GM18870 (cell line): ENCODE data around the gene S100A4.

Experiments used
- ATAC-seq: cut with Tn5 transposase; IDR thresholded peaks from one replicate; pipeline ENCODE4 v1.9.1; 2021; ENCODE audit warnings: moderate library complexity; ENCODE audit not compliant: unreplicated experiment

Gene S100A4

DNA sequence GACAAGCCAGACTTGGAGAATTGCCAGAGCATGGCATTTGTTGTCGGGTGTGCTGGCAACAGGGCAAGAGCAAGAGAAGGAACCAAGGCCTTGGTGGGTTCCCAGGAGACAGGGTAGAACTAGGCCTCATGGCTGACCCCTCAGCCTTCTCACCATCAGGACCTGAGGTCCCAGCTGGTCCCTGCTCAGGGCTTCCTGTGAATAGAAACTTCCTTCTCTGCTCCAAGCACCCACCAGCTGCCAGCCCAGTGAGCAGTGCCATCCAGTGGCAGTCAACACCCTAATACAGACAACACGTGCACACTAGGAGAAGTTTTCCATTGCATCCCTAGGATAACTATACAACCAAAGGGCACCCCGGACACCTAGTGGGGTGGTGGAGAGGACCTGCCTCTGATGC is 32.6 kb downstream of the S100A4 start:
- no peak for ATAC-seq

DNA sequence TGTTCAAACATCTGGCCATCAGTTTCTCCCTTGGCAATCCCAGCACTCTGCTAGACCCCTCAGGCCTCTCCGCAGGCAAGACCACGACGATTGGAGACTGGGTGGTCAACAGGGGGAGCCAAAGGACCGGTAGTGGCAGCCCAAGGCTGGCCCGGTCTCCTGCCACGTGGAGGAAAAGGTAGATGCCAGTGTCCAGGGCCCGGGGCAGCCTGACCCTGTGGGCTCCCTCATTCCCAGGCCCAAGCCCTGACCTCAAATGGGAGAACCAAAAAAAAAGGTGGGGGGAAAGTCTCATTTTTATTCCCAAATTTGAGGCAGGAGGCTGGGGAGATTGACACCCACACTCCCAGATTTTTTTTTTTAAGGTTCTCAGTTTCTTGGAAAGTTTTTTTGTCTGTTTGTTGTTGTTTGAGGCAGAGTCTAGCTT is 34.6 kb downstream of the S100A4 start:
- ATAC-seq = no peak

DNA sequence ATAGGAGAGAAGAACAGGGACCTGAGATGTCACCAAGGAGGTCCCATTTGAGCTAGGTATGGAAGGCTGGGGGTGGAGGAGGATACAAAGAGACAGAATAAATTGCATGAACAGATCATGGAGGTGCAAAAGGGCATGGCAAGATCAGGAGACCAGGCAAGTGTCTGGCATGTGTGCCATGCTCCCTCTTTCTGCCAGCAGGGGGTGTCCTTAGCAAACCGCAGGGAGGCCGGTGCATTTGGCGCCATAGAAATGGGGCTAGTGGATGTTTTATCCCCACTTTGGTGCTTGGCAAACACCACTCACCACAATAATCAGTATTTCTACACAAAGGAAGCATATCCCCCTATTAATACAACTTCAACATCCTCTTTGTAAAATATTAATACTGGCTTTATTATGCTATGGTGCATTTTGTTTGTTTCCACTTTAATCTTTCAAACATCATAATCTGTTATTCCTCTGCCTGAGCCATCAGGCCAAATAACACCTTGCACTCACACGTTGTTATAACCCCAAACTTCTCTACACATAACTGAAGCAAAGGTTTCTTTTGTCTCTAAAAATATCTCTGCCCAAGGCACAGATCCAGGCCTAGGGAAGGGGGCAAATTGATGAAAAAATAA is 35.8 kb downstream of the S100A4 start:
- ATAC-seq = no peak

DNA sequence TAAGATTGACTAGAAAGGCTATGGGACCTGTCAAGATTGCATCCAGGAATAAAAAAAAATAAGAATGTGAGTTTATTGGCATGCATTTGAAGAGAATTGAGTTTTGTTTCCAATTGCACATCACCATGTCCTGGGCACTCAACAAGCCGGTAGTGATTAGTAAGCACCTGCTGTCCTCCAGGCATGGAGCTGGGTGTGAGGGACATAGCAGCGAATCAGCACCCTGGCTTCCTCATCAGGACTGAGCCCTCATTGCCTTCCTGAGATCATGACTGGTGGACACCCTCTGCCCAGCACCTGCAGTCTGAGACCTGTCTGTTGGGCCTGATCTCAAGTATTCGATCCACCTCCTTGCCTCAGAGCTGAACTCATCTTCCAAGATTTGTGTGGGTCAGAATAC is 36.6 kb downstream of the S100A4 start:
- no peak for ATAC-seq

DNA sequence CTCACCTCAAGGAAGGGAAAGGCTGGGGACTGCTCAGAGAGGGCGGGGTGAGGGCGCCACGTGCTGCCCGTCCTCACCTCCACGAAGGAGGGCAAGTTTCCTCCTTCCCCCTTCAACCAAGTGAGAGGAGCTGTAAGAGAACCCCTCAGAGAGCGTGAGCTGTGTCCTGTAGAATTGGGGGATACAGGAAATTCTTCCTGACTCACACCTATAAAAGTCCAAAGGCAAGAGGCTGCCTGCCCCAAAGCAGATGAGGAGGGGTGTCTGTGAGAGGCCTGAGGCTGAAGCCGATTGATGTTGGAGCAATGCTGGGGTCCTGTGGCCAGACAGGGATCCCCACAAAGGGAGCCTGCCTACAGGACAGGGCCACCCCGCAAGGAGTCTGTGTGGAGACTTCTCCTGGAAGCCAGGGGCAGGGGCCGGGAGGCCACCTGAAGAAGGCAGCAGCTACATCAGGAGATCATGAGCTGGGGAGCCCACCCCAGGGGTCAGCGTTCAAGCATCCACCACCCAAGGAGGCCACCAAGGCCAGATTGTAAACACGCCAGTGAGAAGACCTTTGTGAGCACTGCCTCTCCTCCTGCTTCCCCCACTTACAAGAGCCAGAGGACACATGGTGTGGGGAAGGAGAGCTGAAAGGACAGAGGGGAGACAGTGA is 37.6 kb downstream of the S100A4 start:
- no peak for ATAC-seq

DNA sequence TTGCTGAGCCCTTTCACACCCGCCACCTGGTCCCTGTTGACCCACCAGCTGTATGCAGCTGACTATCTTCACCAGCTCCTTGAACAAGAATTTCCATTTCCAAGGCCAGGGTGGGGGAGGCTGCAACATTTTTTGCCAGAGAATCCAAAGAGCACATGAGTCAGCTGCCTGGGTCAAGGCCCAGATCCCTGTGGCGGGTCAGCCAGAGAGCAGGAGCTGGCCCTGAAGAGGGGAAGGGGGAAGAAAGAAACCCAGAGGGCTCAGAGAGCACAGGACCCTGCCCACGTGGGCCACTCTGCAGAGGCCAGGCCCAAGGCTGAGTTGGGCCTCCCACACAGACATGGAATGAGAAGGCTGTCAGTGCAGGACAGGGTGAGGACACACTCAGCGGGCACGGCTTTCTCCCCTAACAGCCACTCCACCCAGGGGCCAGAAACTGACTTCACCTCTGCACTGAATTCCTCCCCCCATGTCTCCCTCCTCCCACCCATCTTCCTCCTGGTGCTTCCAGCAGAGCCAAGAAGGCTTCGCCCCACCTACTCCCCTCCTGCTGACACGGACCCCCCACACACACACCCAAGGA is 38.7 kb downstream of the S100A4 start:
- ATAC-seq = no peak

GRCh38 chr1:153506386-153506785 is 39.2 kb downstream of the S100A4 start:
- ATAC-seq = no peak

- no peak for ATAC-seq
Measured at GRCh38 chr1:153505576-153505975, 40.0 kb downstream of the S100A4 start.

DNA sequence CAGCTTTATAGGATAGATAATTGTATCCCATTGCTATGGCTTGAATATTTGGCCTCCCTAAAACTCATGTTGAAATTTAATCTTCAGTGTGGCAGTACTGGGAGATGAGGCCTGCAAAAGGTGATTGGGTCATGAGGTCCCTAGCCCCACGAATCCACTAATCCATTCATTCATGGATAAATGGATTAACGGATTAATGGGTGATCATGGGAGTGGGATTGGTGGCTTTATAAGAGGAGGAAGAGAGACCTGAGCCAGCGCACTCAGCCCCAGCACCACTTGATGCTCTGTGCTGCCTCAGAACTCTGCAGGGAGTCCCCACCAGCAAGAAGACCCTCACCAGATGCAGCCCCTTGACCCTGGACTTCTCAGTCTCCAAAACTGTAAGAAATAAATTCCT is 41.8 kb downstream of the S100A4 start:
- no peak for ATAC-seq

DNA sequence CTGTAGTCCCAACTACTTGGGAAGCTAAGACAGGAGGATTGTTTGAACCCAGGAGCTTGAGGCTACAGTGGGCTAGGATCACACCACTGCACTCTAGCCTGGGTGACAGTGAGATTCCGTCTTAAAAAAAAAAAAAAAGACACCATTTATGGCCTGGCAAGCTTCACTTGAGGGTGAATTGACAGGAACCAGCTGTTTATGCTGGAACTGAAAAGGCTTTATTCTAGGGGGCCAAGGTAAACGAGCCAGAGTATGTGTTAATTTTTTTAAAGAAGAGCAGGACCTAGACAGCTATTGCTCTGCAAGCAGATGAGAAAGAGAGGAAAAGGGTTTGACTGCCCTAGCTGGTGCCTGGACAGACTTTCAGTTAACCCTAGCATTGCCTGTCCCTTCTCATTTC is 46.9 kb downstream of the S100A4 start:
- ATAC-seq = no peak

DNA sequence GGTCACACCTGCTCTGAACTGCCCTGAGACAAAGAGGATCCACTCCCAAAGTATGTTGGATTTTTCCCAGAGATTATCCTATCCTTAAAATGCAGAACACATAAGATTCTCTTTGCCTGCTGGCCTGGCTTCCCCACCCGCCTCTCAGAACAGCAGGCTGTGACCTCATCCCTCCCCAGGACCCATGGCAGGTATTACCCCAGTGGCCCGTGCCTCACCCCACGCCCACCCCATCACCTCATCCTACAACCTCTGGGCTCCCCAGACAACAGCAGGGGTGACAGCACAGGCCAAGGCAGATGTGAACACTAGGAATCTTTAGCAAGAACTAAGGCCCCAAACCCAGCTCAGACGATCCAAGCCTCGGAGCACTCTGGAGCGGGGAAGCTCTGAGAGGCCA is 50.1 kb downstream of the S100A4 start:
- no peak for ATAC-seq

DNA sequence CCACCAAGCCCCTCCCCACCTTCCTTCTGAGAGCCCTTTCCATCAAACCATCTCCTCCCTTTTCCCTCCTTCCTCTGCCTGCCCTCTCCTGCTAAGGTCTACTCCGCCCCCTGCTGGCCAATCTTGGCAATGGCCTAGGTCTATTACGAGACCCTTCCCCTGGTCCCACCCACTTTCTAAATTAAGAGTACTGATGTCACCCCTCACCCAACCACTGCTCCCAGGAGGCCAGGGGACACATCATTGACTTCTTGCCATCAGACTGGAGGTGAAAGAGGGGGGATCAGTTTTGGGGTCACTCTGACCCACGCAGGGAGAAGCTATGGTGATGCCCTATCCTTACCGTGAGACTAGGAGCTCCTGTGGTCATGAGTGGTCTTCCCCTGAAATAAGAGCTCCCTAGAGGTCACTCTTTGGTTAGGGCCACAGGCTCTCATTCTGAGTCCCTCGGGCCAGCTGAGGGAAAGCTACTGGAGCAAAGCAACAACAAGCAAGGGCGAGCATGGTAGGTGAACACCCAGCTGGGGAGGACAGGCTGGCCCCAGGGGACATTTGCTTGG is 50.5 kb downstream of the S100A4 start:
- no peak for ATAC-seq
